SU-DHL-6 (cell line): Measurements from ENCODE around the gene PC.

Source experiments
- H2AFZ ChIP-seq: fragments of 200-600 bp; sonication (generic); 2 replicates; pipeline ENCODE4 v1.6.1; 2014; ENCODE audit warnings: low read depth, mild to moderate bottlenecking, moderate library complexity, mixed read lengths, antibody characterized with exemption, low read length; ENCODE audit not compliant: severe bottlenecking
- H3F3A ChIP-seq: fragments of 200-600 bp; shearing (Covaris generic); 2 replicates; pipeline ENCODE4 v1.6.0; 2016; ENCODE audit warnings: antibody characterized with exemption, mild to moderate bottlenecking; ENCODE audit not compliant: insufficient read depth
- H3K27ac ChIP-seq: fragments of 200-600 bp; sonication (generic); 2 replicates; pipeline ENCODE4 v1.5.1; 2016; ENCODE audit warnings: low read depth, mild to moderate bottlenecking, low read length, moderate library complexity, mixed read lengths
- H3K27me3 ChIP-seq: fragments of 200-600 bp; sonication (generic), shearing (Covaris generic); 2 replicates; pipeline ENCODE4 v1.6.0; 2014; ENCODE audit warnings: mild to moderate bottlenecking, low read length
- H3K36me3 ChIP-seq: fragments of 200-600 bp; sonication (generic); 2 replicates; pipeline ENCODE4 v1.6.1; 2014; ENCODE audit warnings: mild to moderate bottlenecking, low read length, mixed read lengths
- H3K4me2 ChIP-seq: fragments of 300-600, 200-600 bp; shearing (Covaris generic), sonication (generic); 2 replicates; pipeline ENCODE4 v1.6.0; 2014; ENCODE audit warnings: low read length, low read depth, mild to moderate bottlenecking; ENCODE audit not compliant: poor library complexity, severe bottlenecking
- H3K4me3 ChIP-seq: fragments of 200-600 bp; sonication (generic); 2 replicates; pipeline ENCODE4 v1.5.1; 2014; ENCODE audit warnings: antibody characterized with exemption, low read length, mild to moderate bottlenecking, mixed read lengths; ENCODE audit not compliant: insufficient read depth, poor library complexity, severe bottlenecking
- H3K79me2 ChIP-seq: fragments of 200-600 bp; sonication (generic); 2 replicates; pipeline ENCODE4 v1.6.1; 2014; ENCODE audit warnings: mild to moderate bottlenecking, low read length, moderate library complexity; ENCODE audit not compliant: insufficient read depth
- H3K9ac ChIP-seq: fragments of 200-600 bp; sonication (generic); 2 replicates; pipeline ENCODE4 v1.7.0; 2014; ENCODE audit warnings: mild to moderate bottlenecking, low read length
- H3K9me2 ChIP-seq: fragments of 200-600 bp; sonication (generic); replicated peaks from 2 replicates; pipeline ENCODE4 v1.6.1; 2014; ENCODE audit warnings: low read length; ENCODE audit not compliant: insufficient read depth
- H3K9me3 ChIP-seq: fragments of 200-600 bp; sonication (generic); 2 replicates; pipeline ENCODE4 v1.6.1; 2014; ENCODE audit warnings: low read length, mixed read lengths; ENCODE audit not compliant: insufficient read depth
- H4K20me1 ChIP-seq: fragments of 200-600 bp; sonication (generic); 2 replicates; pipeline ENCODE4 v1.6.1; 2014; ENCODE audit warnings: low read depth, mild to moderate bottlenecking, antibody characterized with exemption, low read length, moderate library complexity, mixed read lengths
- CTCF ChIP-seq: fragments of 200-600 bp; sonication (generic); IDR thresholded peaks from one replicate; pipeline ENCODE4 v1.5.1; 2017; ENCODE audit warnings: antibody characterized with exemption, mild to moderate bottlenecking, low read length, moderate library complexity; ENCODE audit not compliant: insufficient read depth, poor library complexity, severe bottlenecking
- EZH2phosphoT487 ChIP-seq: fragments of 200-600 bp; sonication (generic), shearing (Covaris generic); conservative IDR thresholded peaks from 2 replicates; pipeline ENCODE4 v1.6.1; 2018; ENCODE audit warnings: mild to moderate bottlenecking, antibody characterized with exemption, low read length, moderate library complexity, mixed read lengths

The PC gene

GRCh38 chr11:66848671-66849500 is 109.3 kb downstream of the PC start:
- no peaks in the 10 kb centered on the region for H4K20me1 ChIP-seq
- TF ChIP-seq EZH2phosphoT487 (no peak), CTCF (no peak)
- no peaks in the 10 kb centered on the region for H3K9me3 ChIP-seq
- no peaks in the 10 kb centered on the region for H3F3A ChIP-seq
- H3K9ac ChIP-seq, result no peak overlapping the region
- H3K79me2 ChIP-seq, result peaks cover 10% of the 10 kb centered on the region
- H3K4me2 ChIP-seq, result no peak overlapping the region
- no peak overlapping the region for H3K27ac ChIP-seq
- H3K9me2 ChIP-seq, result no peaks in the 10 kb centered on the region
- no peak overlapping the region for H2AFZ ChIP-seq
- H3K4me3 ChIP-seq, result no peak overlapping the region
- H3K27me3 ChIP-seq, result no peaks in the 10 kb centered on the region
- no peaks in the 10 kb centered on the region for H3K36me3 ChIP-seq

GRCh38 chr11:66847461-66848232 is 110.5 kb downstream of the PC start:
- Histone ChIP-seq H3K27ac (no peak overlapping the region), H3K9ac (no peak overlapping the region), H3K9me3 (no peaks in the 10 kb centered on the region), H3K36me3 (no peaks in the 10 kb centered on the region), H4K20me1 (no peaks in the 10 kb centered on the region), H3K4me3 (no peak overlapping the region), H3K27me3 (no peaks in the 10 kb centered on the region), H3K9me2 (no peaks in the 10 kb centered on the region), H3F3A (no peaks in the 10 kb centered on the region), H3K79me2 (peaks cover 19% of the 10 kb centered on the region), H3K4me2 (no peak overlapping the region), H2AFZ (no peak overlapping the region)
- no peak for TF ChIP-seq EZH2phosphoT487
- TF ChIP-seq CTCF, result no peak

- TF ChIP-seq CTCF (no peak), EZH2phosphoT487 (no peak)
- peaks cover 29% of the 10 kb centered on the region for H3K79me2 ChIP-seq
- no peak overlapping the region for H3K9ac ChIP-seq
- H3K9me2 ChIP-seq, result no peaks in the 10 kb centered on the region
- H3K27ac ChIP-seq, result no peak overlapping the region
- no peaks in the 10 kb centered on the region for H4K20me1 ChIP-seq
- no peak overlapping the region for H2AFZ ChIP-seq
- no peaks in the 10 kb centered on the region for H3K27me3 ChIP-seq
- no peaks in the 10 kb centered on the region for H3K9me3 ChIP-seq
- no peak overlapping the region for H3K4me2 ChIP-seq
- no peaks in the 10 kb centered on the region for H3K36me3 ChIP-seq
- H3F3A ChIP-seq, result no peaks in the 10 kb centered on the region
- no peak overlapping the region for H3K4me3 ChIP-seq
Measured at GRCh38 chr11:66846671-66847091, 111.5 kb downstream of the PC start.
